Karpas-422 (cell line): ENCODE results near the gene PRPF4. TPM values are rescaled to one million over a fixed set of nuclear protein-coding genes. Genes with fewer than 3 reads are reported as not detected.

ENCODE experiments used
- DNase-seq: peaks from one replicate; pipeline ENCODE4 v3.0.0-alpha.2; 2015
- H2AFZ ChIP-seq: fragments of 200-600 bp; sonication (generic); 2 replicates; pipeline ENCODE4 v1.6.1; 2014; ENCODE audit warnings: antibody characterized with exemption, low read length, mixed read lengths
- H3K27ac ChIP-seq: fragments of 200-600 bp; sonication (generic); 2 replicates; pipeline ENCODE4 v1.5.1; 2014; ENCODE audit warnings: mild to moderate bottlenecking, low read length, moderate library complexity
- H3K27me3 ChIP-seq: fragments of 200-600 bp; sonication (generic); 2 replicates; pipeline ENCODE4 v1.6.1; 2014; ENCODE audit warnings: low read length, mixed read lengths
- H3K36me3 ChIP-seq: fragments of 200-600 bp; sonication (generic); 2 replicates; pipeline ENCODE4 v1.6.1; 2014; ENCODE audit warnings: low read length, mixed read lengths; ENCODE audit not compliant: insufficient read depth
- H3K4me1 ChIP-seq: fragments of 200-600 bp; sonication (generic); 2 replicates; pipeline ENCODE4 v1.6.1; 2014; ENCODE audit warnings: mild to moderate bottlenecking, low read length, mixed read lengths
- H3K4me2 ChIP-seq: fragments of 200-600 bp; sonication (generic); 2 replicates; pipeline ENCODE4 v1.6.1; 2014; ENCODE audit warnings: low read length, low read depth, mild to moderate bottlenecking; ENCODE audit not compliant: poor library complexity, severe bottlenecking
- H3K4me3 ChIP-seq: fragments of 200-600 bp; sonication (generic); 2 replicates; pipeline ENCODE4 v1.5.1; 2014; ENCODE audit warnings: mild to moderate bottlenecking, antibody characterized with exemption, low read length, mixed read lengths
- H3K79me2 ChIP-seq: fragments of 200-600 bp; sonication (generic); 2 replicates; pipeline ENCODE4 v1.6.1; 2014; ENCODE audit warnings: mild to moderate bottlenecking, low read length, mixed read lengths
- H3K9ac ChIP-seq: fragments of 200-600 bp; sonication (generic); 2 replicates; pipeline ENCODE4 v1.6.0; 2014; ENCODE audit warnings: low read length
- H3K9me2 ChIP-seq: fragments of 200-600 bp; sonication (generic), shearing (Covaris generic); replicated peaks from 2 replicates; pipeline ENCODE4 v1.6.0; 2014; ENCODE audit warnings: mild to moderate bottlenecking, low read length, moderate library complexity; ENCODE audit not compliant: insufficient read depth
- H3K9me3 ChIP-seq: fragments of 300-700, 200-600 bp; sonication (generic); 2 replicates; pipeline ENCODE4 v1.6.1; 2014; ENCODE audit warnings: low read length, mixed read lengths
- H4K20me1 ChIP-seq: fragments of 200-600 bp; sonication (generic); 2 replicates; pipeline ENCODE4 v1.6.1; 2014; ENCODE audit warnings: mild to moderate bottlenecking, antibody characterized with exemption, low read length, low read depth; ENCODE audit not compliant: insufficient read depth
- total RNA-seq: library from RNA; depleted of rRNA; stranded (reverse); fragments of >200 nt; shearing (Covaris generic); gene quantifications from 2 replicates; pipeline ENCODE4 v1.2.3, GENCODE V29; 2014; ENCODE audit warnings: low replicate concordance

The PRPF4 gene
- total RNA-seq, 1 experiment from 2014 or later, result 22.2 TPM

- Histone ChIP-seq H3K4me1 (no peaks in the 10 kb centered on the region), H3K27me3 (no peaks in the 10 kb centered on the region)
These were observed 21.5 kb downstream of the PRPF4 start for GRCh38 chr9:113296796-113297558.

GRCh38 chr9:113298311-113298710 lies 22.9 kb downstream of the PRPF4 start:
- Histone ChIP-seq H3K79me2 (no peaks in the 10 kb centered on the region), H3K9ac (no peak overlapping the region), H3K4me2 (no peak overlapping the region), H3K9me3 (no peaks in the 10 kb centered on the region), H2AFZ (no peak overlapping the region), H3K27me3 (no peaks in the 10 kb centered on the region), H4K20me1 (no peaks in the 10 kb centered on the region), H3K4me3 (no peak overlapping the region), H3K27ac (no peak overlapping the region), H3K36me3 (no peaks in the 10 kb centered on the region; the same call in 1 of the 2 replicates), H3K4me1 (no peaks in the 10 kb centered on the region), H3K9me2 (no peaks in the 10 kb centered on the region)
- DNase-seq, result no peak

More at GRCh38 chr9:113296796-113297558, 21.5 kb downstream of the PRPF4 start:
- peaks cover 8% of the 10 kb centered on the region for H3K36me3 ChIP-seq
- no peak overlapping the region for H2AFZ ChIP-seq
- H3K4me3 ChIP-seq, result no peak overlapping the region
- no peak overlapping the region for H3K4me2 ChIP-seq
- DNase-seq, result no peak
- H3K9me3 ChIP-seq, result no peaks in the 10 kb centered on the region
- H3K9ac ChIP-seq, result no peak overlapping the region
- H4K20me1 ChIP-seq, result no peaks in the 10 kb centered on the region
- H3K79me2 ChIP-seq, result no peaks in the 10 kb centered on the region
- no peaks in the 10 kb centered on the region for H3K9me2 ChIP-seq
- no peak overlapping the region for H3K27ac ChIP-seq

DNA sequence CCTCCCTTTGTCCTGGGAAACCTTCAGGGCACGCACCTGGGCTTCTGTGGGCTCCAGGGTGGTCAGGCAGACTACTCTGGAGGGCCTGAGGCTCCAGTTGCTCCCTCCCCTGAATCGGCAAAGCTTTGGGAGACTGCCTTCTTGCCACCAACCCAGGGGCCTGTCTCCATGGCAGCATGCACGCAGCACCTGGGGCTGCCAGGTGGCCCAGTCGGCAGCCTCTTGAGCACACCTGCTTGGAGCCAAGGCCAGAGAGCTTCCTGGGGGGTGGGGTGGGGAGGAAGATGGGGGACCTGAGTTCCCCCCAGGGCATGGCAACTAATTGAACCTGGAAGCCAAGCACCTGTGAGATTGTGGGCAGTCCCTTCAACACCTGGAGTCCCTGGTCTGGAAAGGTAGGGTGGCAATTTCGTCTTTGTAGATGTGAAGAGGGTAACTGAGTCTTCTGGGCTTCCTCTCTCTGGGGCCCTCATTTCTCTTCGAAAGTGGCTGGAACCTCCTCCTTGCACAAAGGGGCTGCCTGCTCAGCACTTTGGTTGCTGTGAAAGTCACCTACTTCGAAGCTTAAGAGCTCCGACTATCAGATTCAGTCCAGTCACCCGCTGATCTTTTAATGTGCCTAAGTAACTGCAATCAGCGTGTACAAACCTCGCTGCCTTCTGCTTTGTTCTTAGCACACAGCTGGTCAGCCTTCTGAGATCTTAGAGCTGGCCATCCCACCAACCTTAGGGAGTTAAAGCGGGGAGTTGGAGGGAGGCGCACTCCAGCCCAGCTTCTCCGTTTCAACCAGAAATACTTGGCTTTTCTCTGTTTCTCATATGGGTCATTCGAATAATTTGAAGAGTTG lies 23.7 kb downstream of the PRPF4 start:
- Histone ChIP-seq H4K20me1 (no peaks in the 10 kb centered on the region), H3K27me3 (no peaks in the 10 kb centered on the region), H3K4me1 (no peaks in the 10 kb centered on the region), H2AFZ (no peak overlapping the region), H3K36me3 (no peaks in the 10 kb centered on the region), H3K9me3 (no peaks in the 10 kb centered on the region), H3K4me2 (no peak overlapping the region), H3K79me2 (no peaks in the 10 kb centered on the region), H3K4me3 (no peak overlapping the region), H3K9ac (no peak overlapping the region), H3K9me2 (no peaks in the 10 kb centered on the region), H3K27ac (no peak overlapping the region)
- DNase-seq, result no peak

DNA sequence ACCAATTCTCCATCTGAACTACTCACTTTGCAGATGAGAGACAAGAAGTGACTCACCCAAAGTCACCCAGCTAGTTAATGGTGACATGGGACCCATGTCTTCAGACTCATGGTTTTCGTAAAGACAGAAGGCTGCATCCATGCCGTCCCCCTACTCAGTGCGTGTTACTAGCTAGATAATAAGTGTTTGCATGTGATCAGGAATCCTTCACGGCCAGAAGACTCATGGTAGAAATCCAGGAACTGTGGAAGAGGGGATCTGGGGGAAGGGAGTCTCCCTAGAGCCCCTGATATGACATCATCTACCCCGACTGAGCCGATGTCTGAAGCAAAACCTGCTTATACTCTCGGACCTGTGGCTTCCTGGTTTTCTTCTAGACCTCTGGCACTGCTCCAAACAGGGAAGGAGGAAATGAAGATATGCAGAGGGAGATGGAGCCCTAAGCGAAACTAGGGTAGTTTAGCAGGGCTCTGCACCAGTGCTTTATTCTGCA lies 24.4 kb downstream of the PRPF4 start:
- H3K4me2 ChIP-seq, result no peak overlapping the region
- H4K20me1 ChIP-seq, result no peaks in the 10 kb centered on the region
- H2AFZ ChIP-seq, result no peak overlapping the region
- no peaks in the 10 kb centered on the region for H3K27me3 ChIP-seq
- H3K9me2 ChIP-seq, result no peaks in the 10 kb centered on the region
- no peak for DNase-seq
- no peaks in the 10 kb centered on the region for H3K9me3 ChIP-seq
- H3K36me3 ChIP-seq, result no peaks in the 10 kb centered on the region
- H3K27ac ChIP-seq, result no peak overlapping the region
- no peaks in the 10 kb centered on the region for H3K79me2 ChIP-seq
- no peaks in the 10 kb centered on the region for H3K4me1 ChIP-seq
- no peak overlapping the region for H3K9ac ChIP-seq
- H3K4me3 ChIP-seq, result no peak overlapping the region

GRCh38 chr9:113301548-113301947 lies 26.1 kb downstream of the PRPF4 start:
- H4K20me1 ChIP-seq, result no peaks in the 10 kb centered on the region

GRCh38 chr9:113302792-113303418 lies 27.4 kb downstream of the PRPF4 start, which contains the start of gene RNF183:
Gene RNF183, minus strand, starts transcription at chr9:113303376. Its CDS starts 5,192 bp downstream, at chr9:113298184.
- Histone ChIP-seq H3K9me2 (no peaks in the 10 kb centered on the region), H3K9ac (no peak within 1 kb of the TSS), H3K4me2 (no peak within 1 kb of the TSS), H3K4me1 (no peaks in the 10 kb centered on the region), H3K36me3 (no peaks in the 10 kb centered on the region), H3K27ac (no peak within 1 kb of the TSS), H3K9me3 (no peaks in the 10 kb centered on the region), H3K27me3 (no peaks in the 10 kb centered on the region), H2AFZ (no peak within 1 kb of the TSS), H3K79me2 (no peaks in the 10 kb centered on the region), H3K4me3 (no peak within 1 kb of the TSS), H4K20me1 (no peaks in the 10 kb centered on the region)
- no peak for DNase-seq

More at GRCh38 chr9:113301548-113301947, 26.1 kb downstream of the PRPF4 start:
- Histone ChIP-seq H3K27ac (no peak overlapping the region), H3K9me2 (no peaks in the 10 kb centered on the region), H2AFZ (no peak overlapping the region), H3K27me3 (no peaks in the 10 kb centered on the region), H3K79me2 (no peaks in the 10 kb centered on the region), H3K4me3 (no peak overlapping the region), H3K4me1 (no peaks in the 10 kb centered on the region), H3K36me3 (no peaks in the 10 kb centered on the region), H3K9me3 (no peaks in the 10 kb centered on the region), H3K9ac (no peak overlapping the region), H3K4me2 (no peak overlapping the region)
- DNase-seq, result no peak

- no peak overlapping the region for H3K9ac ChIP-seq
These were observed 31.1 kb downstream of the PRPF4 start for GRCh38 chr9:113306566-113306965.

More at GRCh38 chr9:113306566-113306965, 31.1 kb downstream of the PRPF4 start:
- H2AFZ ChIP-seq, result no peak overlapping the region
- H3K4me3 ChIP-seq, result no peak overlapping the region
- DNase-seq, result no peak
- no peaks in the 10 kb centered on the region for H3K9me3 ChIP-seq
- H3K27me3 ChIP-seq, result no peaks in the 10 kb centered on the region
- no peak overlapping the region for H3K4me2 ChIP-seq
- H3K36me3 ChIP-seq, result no peaks in the 10 kb centered on the region
- no peaks in the 10 kb centered on the region for H3K79me2 ChIP-seq
- no peaks in the 10 kb centered on the region for H3K9me2 ChIP-seq
- no peaks in the 10 kb centered on the region for H4K20me1 ChIP-seq
- H3K4me1 ChIP-seq, result no peaks in the 10 kb centered on the region
- no peak overlapping the region for H3K27ac ChIP-seq
